ENCODE data around the gene CHP1.

GRCh38 chr15:41331281-41331680 lies 100.2 kb downstream of the CHP1 start:
- no peak for TF ChIP-seq POLR2A (IDR thresholded peaks at IDR 0.05)
- TF ChIP-seq, protein P1, sequence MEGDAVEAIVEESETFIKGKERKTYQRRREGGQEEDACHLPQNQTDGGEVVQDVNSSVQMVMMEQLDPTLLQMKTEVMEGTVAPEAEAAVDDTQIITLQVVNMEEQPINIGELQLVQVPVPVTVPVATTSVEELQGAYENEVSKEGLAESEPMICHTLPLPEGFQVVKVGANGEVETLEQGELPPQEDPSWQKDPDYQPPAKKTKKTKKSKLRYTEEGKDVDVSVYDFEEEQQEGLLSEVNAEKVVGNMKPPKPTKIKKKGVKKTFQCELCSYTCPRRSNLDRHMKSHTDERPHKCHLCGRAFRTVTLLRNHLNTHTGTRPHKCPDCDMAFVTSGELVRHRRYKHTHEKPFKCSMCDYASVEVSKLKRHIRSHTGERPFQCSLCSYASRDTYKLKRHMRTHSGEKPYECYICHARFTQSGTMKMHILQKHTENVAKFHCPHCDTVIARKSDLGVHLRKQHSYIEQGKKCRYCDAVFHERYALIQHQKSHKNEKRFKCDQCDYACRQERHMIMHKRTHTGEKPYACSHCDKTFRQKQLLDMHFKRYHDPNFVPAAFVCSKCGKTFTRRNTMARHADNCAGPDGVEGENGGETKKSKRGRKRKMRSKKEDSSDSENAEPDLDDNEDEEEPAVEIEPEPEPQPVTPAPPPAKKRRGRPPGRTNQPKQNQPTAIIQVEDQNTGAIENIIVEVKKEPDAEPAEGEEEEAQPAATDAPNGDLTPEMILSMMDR (IDR thresholded peaks at IDR 0.05): no peak

Data from body of pancreas (tissue), 4 donors.